SK-N-SH (cell line): ENCODE measurements around the gene RAI14. TPM values are rescaled to one million over a fixed set of nuclear protein-coding genes. Genes with fewer than 3 reads are reported as not detected.

Experiments used
- CTCF ChIA-PET: fragments of 300-600, 350-600 bp; formaldehyde crosslinking; extraction: SDS; loops from one replicate; lab custom pipeline; 2021; lab: Yijun Ruan, JAX
- POLR2A ChIA-PET: fragments of 350-600 bp; sonication (Branson Sonifier 250); formaldehyde crosslinking; extraction: SDS; loops from one replicate; lab custom pipeline; 2020; ENCODE audit warnings: antibody characterized with exemption, inconsistent platforms; lab: Yijun Ruan, JAX
- DNase-seq: peaks from one replicate; pipeline ENCODE4 v3.0.0; 2012
- H2AFZ ChIP-seq: fragments of 200-600 bp; sonication (generic); 2 replicates; pipeline ENCODE4 v1.8.1; 2016; ENCODE audit warnings: antibody characterized with exemption, mild to moderate bottlenecking, low read depth
- H3F3A ChIP-seq: fragments of 200-600 bp; sonication (generic); replicated peaks from 2 replicates; pipeline ENCODE3; 2016; ENCODE audit warnings: antibody characterized with exemption, mild to moderate bottlenecking; ENCODE audit not compliant: insufficient read depth
- H3K27ac ChIP-seq, 2 experiments: fragments of 200-500 bp in 1 of 2; fragments of 200-600 bp in 1 of 2; sonication (Bioruptor generic) in 1 of 2; sonication (generic), shearing (Covaris generic) in 1 of 2; 2 replicates each; pipeline versions ENCODE4 v1.5.1 to v1.6.1; 2014 to 2016; ENCODE audit warnings: low read depth in 2 of 2, inconsistent platforms in 1 of 2, low read length in 1 of 2, mild to moderate bottlenecking in 1 of 2, mixed read lengths in 1 of 2
- H3K27me3 ChIP-seq: fragments of 200-600 bp; sonication (generic), shearing (Covaris generic); 2 replicates; pipeline ENCODE4 v1.6.1; 2016; ENCODE audit warnings: mixed run types; ENCODE audit not compliant: insufficient read depth
- H3K36me3 ChIP-seq, 2 experiments: fragments of 200-500 bp in 1 of 2; fragments of 200-600 bp in 1 of 2; sonication (Bioruptor generic) in 1 of 2; sonication (generic) in 1 of 2; replicated peaks in 1 of 2; 2 replicates each; pipeline versions ENCODE3 to v1.5.1; 2014 to 2016; ENCODE audit warnings: low read length in 1 of 2, mild to moderate bottlenecking in 1 of 2; ENCODE audit not compliant: insufficient read depth in 2 of 2, control insufficient read depth in 1 of 2
- H3K4me1 ChIP-seq, 2 experiments: fragments of 200-500 bp in 1 of 2; fragments of 200-600 bp in 1 of 2; sonication (Bioruptor generic) in 1 of 2; sonication (generic), shearing (Covaris generic) in 1 of 2; 2 replicates each; pipeline versions ENCODE4 v1.5.1 to v1.6.1; 2014 to 2016; ENCODE audit warnings: low read depth in 1 of 2, low read length in 1 of 2, mixed run types in 1 of 2; ENCODE audit not compliant: insufficient read depth in 2 of 2, control insufficient read depth in 1 of 2
- H3K4me2 ChIP-seq: fragments of 200-600 bp; sonication (generic), shearing (Covaris generic); 2 replicates; pipeline ENCODE4 v1.6.1; 2017; ENCODE audit warnings: mixed run types
- H3K4me3 ChIP-seq, 2 experiments: fragments of 200-500 bp in 1 of 2; fragments of 200-600 bp in 1 of 2; sonication (Bioruptor generic) in 1 of 2; sonication (generic), shearing (Covaris generic) in 1 of 2; 2 replicates each; pipeline versions ENCODE4 v1.5.1 to v1.8.1; 2014 to 2016; ENCODE audit warnings: low read depth in 2 of 2, inconsistent platforms in 1 of 2, low read length in 1 of 2, mild to moderate bottlenecking in 1 of 2, mixed read lengths in 1 of 2, moderate library complexity in 1 of 2
- H3K79me2 ChIP-seq: fragments of 200-600 bp; sonication (generic); 2 replicates; pipeline ENCODE4 v1.8.1; 2017; ENCODE audit warnings: mild to moderate bottlenecking; ENCODE audit not compliant: insufficient read depth
- H3K9ac ChIP-seq: fragments of 200-600 bp; sonication (generic); 2 replicates; pipeline ENCODE4 v1.6.1; 2017; ENCODE audit warnings: mixed run types
- H3K9me2 ChIP-seq: fragments of 200-600 bp; sonication (generic); 2 replicates; pipeline ENCODE4 v1.6.1; 2017; ENCODE audit warnings: mixed run types
- H3K9me3 ChIP-seq: fragments of 200-600 bp; sonication (generic); 2 replicates; pipeline ENCODE4 v1.6.1; 2017; ENCODE audit warnings: mixed run types, mild to moderate bottlenecking, moderate library complexity
- H4K20me1 ChIP-seq: fragments of 200-600 bp; sonication (generic); 2 replicates; pipeline ENCODE4 v1.6.1; 2017; ENCODE audit warnings: mild to moderate bottlenecking, mixed run types; ENCODE audit not compliant: insufficient read depth
- CHD2 ChIP-seq: fragments of 150-350 bp; IDR thresholded peaks from 2 replicates; pipeline ENCODE4 v1.6.1; 2018; ENCODE audit warnings: low read length; ENCODE audit not compliant: partially characterized antibody
- CTCF ChIP-seq: fragments of 200-600 bp; sonication (generic); IDR thresholded peaks from 2 replicates; pipeline ENCODE4 v1.6.1; 2017; ENCODE audit warnings: antibody characterized with exemption, mild to moderate bottlenecking, moderate library complexity
- EZH2phosphoT487 ChIP-seq: fragments of 200-600 bp; sonication (generic); IDR thresholded peaks from 2 replicates; pipeline ENCODE4 v1.6.1; 2017; ENCODE audit warnings: low read depth, mixed run types, mild to moderate bottlenecking, antibody characterized with exemption, moderate library complexity, borderline replicate concordance
- FOXJ3 ChIP-seq: sonication (generic); formaldehyde crosslinking; IDR thresholded peaks from 2 replicates; pipeline ENCODE4 v1.5.1; 2020; ENCODE audit warnings: mild to moderate bottlenecking, missing genetic modification reagents
- FOXM1 ChIP-seq: IDR thresholded peaks from 2 replicates; pipeline ENCODE4 v1.4.0; 2012; ENCODE audit warnings: low read depth, mild to moderate bottlenecking
- JUND ChIP-seq: IDR thresholded peaks from 2 replicates; pipeline ENCODE4 v1.4.0; 2012
- NFIC ChIP-seq: IDR thresholded peaks from 2 replicates; pipeline ENCODE4 v1.4.0; 2012; ENCODE audit warnings: borderline replicate concordance
- POLR2AphosphoS5 ChIP-seq: IDR thresholded peaks from 2 replicates; pipeline ENCODE4 v1.6.1; 2012; ENCODE audit warnings: low read depth, low read length
- RFX5 ChIP-seq: IDR thresholded peaks from 2 replicates; pipeline ENCODE4 v1.6.1; 2012; ENCODE audit warnings: mild to moderate bottlenecking, improper control_type of control experiment, low read length
- RXRA ChIP-seq: IDR thresholded peaks from 2 replicates; pipeline ENCODE4 v1.4.0; 2012; ENCODE audit warnings: low read depth, mild to moderate bottlenecking, borderline replicate concordance
- SIN3A ChIP-seq: IDR thresholded peaks from 2 replicates; pipeline ENCODE4 v1.6.1; 2012; ENCODE audit warnings: low read depth, mild to moderate bottlenecking, low read length, moderate library complexity, borderline replicate concordance
- WGBS: methylation state at CpG from one replicate; pipeline ENCODE4 v1.1.6; 2017; ENCODE audit warnings: low lambda C conversion rate; 5-methylcytosine and 5-hydroxymethylcytosine counted together
- polyA plus RNA-seq, 3 experiments: library from polyadenylated mRNA; depleted of rRNA; stranded (reverse); fragments of >200 nt; gene quantifications; 2 replicates each; pipeline ENCODE4 v1.2.3, GENCODE V29; 2012

Gene RAI14
- polyA plus RNA-seq, 1 of the 3 experiments (the other 2 are of a cell fraction): 53.2 TPM

GRCh38 chr5:34736445-34737115, 80.5 kb downstream of the RAI14 start:
- H3K4me2 ChIP-seq: no peak overlapping the region
- ChIA-PET POLR2A (no interaction called here), CTCF (no interaction called here)
- no peak overlapping the region for H3K9ac ChIP-seq
- H3K4me3 ChIP-seq: no peak overlapping the region
- 66% methylated on average over 3 of the region's 3 CpGs for WGBS
- H3K9me2 ChIP-seq: no peaks in the 10 kb centered on the region
- no peaks in the 10 kb centered on the region for H3K27me3 ChIP-seq
- H3F3A ChIP-seq: peaks cover 18% of the 10 kb centered on the region
- H3K36me3 ChIP-seq: peaks cover 4 to 17% of the 10 kb centered on the region in 2 experiments
- DNase-seq: no peak
- H3K79me2 ChIP-seq: peaks cover 94% of the 10 kb centered on the region
- no peaks in the 10 kb centered on the region for H3K9me3 ChIP-seq
- H2AFZ ChIP-seq: no peak overlapping the region
- peak overlapping the region in 1 of 2 experiments; percentile 71; a peak in 2 of 4 replicates for H3K27ac ChIP-seq
- TF ChIP-seq SIN3A: no peak
- TF ChIP-seq, all 33 proteins: peak for 0
- Histone ChIP-seq H4K20me1 (no peaks in the 10 kb centered on the region), H3K4me1 (peaks cover 0 to 28% of the 10 kb centered on the region in 2 experiments; a peak in 1 of 4 replicates)

- peaks cover 0 to 29% of the 10 kb centered on the region in 2 experiments; a peak in 1 of 4 replicates for H3K4me1 ChIP-seq
- H4K20me1 ChIP-seq: no peaks in the 10 kb centered on the region
- peaks cover 95% of the 10 kb centered on the region for H3K79me2 ChIP-seq
- H3K27ac ChIP-seq: no peak overlapping the region; a peak in 1 of 4 replicates
- H3K4me3 ChIP-seq: no peak overlapping the region
- POLR2A ChIA-PET: no interaction called here
- peaks cover 4 to 17% of the 10 kb centered on the region in 2 experiments for H3K36me3 ChIP-seq
- no peak overlapping the region for H2AFZ ChIP-seq
- H3K9ac ChIP-seq: no peak overlapping the region
- H3K4me2 ChIP-seq: no peak overlapping the region
- no peaks in the 10 kb centered on the region for H3K9me3 ChIP-seq
- H3F3A ChIP-seq: peaks cover 24% of the 10 kb centered on the region
- H3K27me3 ChIP-seq: no peaks in the 10 kb centered on the region
- no peak for DNase-seq
- TF ChIP-seq FOXM1 (no peak), FOXJ3 (CRISPR knock-in tag) (no peak), NFIC (no peak), CHD2 (no peak), JUND (no peak), CTCF (no peak), POLR2AphosphoS5 (no peak), EZH2phosphoT487 (no peak), RFX5 (no peak), RXRA (no peak)
- TF ChIP-seq, all 33 proteins: peak for 0
- CTCF ChIA-PET: no interaction called here
- no peaks in the 10 kb centered on the region for H3K9me2 ChIP-seq
Observed at GRCh38 chr5:34737731-34738130, 81.6 kb downstream of the RAI14 start.
